MM.1S (cell line): ENCODE results near the gene FCSK.
A peak's percentile ranks its signal among the peaks of the same experiment; 100 is the strongest.

Experiments
- DNase-seq: peaks from one replicate; pipeline ENCODE4 v3.0.0-alpha.2; 2015
- H2AFZ ChIP-seq: fragments of 300-600 bp; sonication (generic); 2 replicates; pipeline ENCODE4 v1.6.0; 2016; ENCODE audit warnings: antibody characterized with exemption, low read length
- H3F3A ChIP-seq: fragments of 300-600 bp; sonication (generic); 2 replicates; pipeline ENCODE4 v1.6.1; 2016; ENCODE audit warnings: mild to moderate bottlenecking, antibody characterized with exemption, low read length, moderate library complexity, mixed read lengths; ENCODE audit not compliant: insufficient read depth
- H3K27ac ChIP-seq: fragments of 300-600 bp; sonication (generic); 2 replicates; pipeline ENCODE4 v1.5.1; 2016; ENCODE audit warnings: mild to moderate bottlenecking, low read length
- H3K27me3 ChIP-seq: fragments of 300-600 bp; sonication (generic); replicated peaks from 2 replicates; pipeline ENCODE4 v1.6.0; 2016; ENCODE audit warnings: low read length; ENCODE audit not compliant: insufficient read depth
- H3K36me3 ChIP-seq: fragments of 300-600 bp; sonication (generic); replicated peaks from 2 replicates; pipeline ENCODE4 v1.6.1; 2016; ENCODE audit warnings: mild to moderate bottlenecking, low read length, mixed read lengths; ENCODE audit not compliant: insufficient read depth
- H3K4me1 ChIP-seq: fragments of 300-600 bp; sonication (generic); 2 replicates; pipeline ENCODE4 v1.6.1; 2016; ENCODE audit warnings: low read length, mixed read lengths
- H3K4me2 ChIP-seq: fragments of 300-600 bp; sonication (generic); 2 replicates; pipeline ENCODE4 v1.6.0; 2016; ENCODE audit warnings: low read depth, low read length
- H3K4me3 ChIP-seq: fragments of 300-600 bp; sonication (generic); 2 replicates; pipeline ENCODE4 v1.5.1; 2016; ENCODE audit warnings: low read length, mixed read lengths
- H3K79me2 ChIP-seq: fragments of 300-600 bp; sonication (generic); 2 replicates; pipeline ENCODE4 v1.6.1; 2016; ENCODE audit warnings: mixed run types, low read length, mixed read lengths
- H3K9ac ChIP-seq: fragments of 300-600 bp; sonication (generic); 2 replicates; pipeline ENCODE4 v1.6.1; 2016; ENCODE audit warnings: low read length, mixed read lengths
- H3K9me2 ChIP-seq: fragments of 300-600 bp; sonication (generic); replicated peaks from 2 replicates; pipeline ENCODE4 v1.6.1; 2016; ENCODE audit warnings: mild to moderate bottlenecking, low read length, mixed read lengths; ENCODE audit not compliant: insufficient read depth
- H3K9me3 ChIP-seq: fragments of 300-600 bp; sonication (generic); replicated peaks from 2 replicates; pipeline ENCODE4 v1.6.1; 2016; ENCODE audit warnings: mild to moderate bottlenecking, low read length, mixed read lengths; ENCODE audit not compliant: insufficient read depth
- H4K20me1 ChIP-seq: fragments of 300-600 bp; sonication (generic); 2 replicates; pipeline ENCODE4 v1.6.1; 2016; ENCODE audit warnings: mild to moderate bottlenecking, low read length, moderate library complexity, mixed read lengths; ENCODE audit not compliant: insufficient read depth
- EZH2 ChIP-seq: fragments of 300-600 bp; sonication (generic); optimal IDR thresholded peaks from 2 replicates; pipeline ENCODE3; 2017; ENCODE audit warnings: low read depth, mild to moderate bottlenecking, antibody characterized with exemption, low read length, mixed read lengths
- EZH2phosphoT487 ChIP-seq: fragments of 300-600 bp; sonication (generic); IDR thresholded peaks from 2 replicates; pipeline ENCODE4 v1.6.1; 2018; ENCODE audit warnings: antibody characterized with exemption, low read length
- TF ChIP-seq, protein P1 (sequence below): fragments of 300-600 bp; sonication (generic); IDR thresholded peaks from 2 replicates; pipeline ENCODE4 v1.5.1; 2016; ENCODE audit warnings: antibody characterized with exemption, low read length, mixed read lengths

Gene FCSK

DNA sequence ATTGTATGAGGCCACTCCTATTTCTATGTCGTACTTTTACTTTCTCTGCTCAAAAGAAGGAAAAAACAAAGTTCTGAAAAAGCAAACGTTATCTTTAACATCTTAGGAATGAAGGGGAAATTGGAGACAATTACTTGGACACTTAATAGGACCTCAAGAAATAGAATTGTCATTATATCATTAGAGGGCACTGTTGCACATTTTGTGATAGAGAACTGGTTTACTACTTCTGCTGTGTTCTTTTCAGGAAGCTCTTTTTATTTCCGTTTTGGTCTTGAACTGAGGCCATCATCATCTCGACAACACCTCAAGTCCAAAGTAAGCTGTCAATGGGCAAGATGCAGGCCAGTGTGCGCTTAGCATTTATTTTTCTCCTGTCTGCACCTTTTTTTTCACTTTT lies 54.4 kb downstream of the FCSK start:
- Histone ChIP-seq H3K9ac (no peak overlapping the region), H3K4me1 (no peaks in the 10 kb centered on the region), H3K79me2 (no peaks in the 10 kb centered on the region), H3K9me3 (no peaks in the 10 kb centered on the region), H3K4me3 (no peak overlapping the region), H3K27me3 (no peaks in the 10 kb centered on the region), H3F3A (peaks cover 6% of the 10 kb centered on the region; the same call in 1 of the 2 replicates), H4K20me1 (no peaks in the 10 kb centered on the region), H3K4me2 (no peak overlapping the region), H3K9me2 (no peaks in the 10 kb centered on the region), H3K27ac (no peak overlapping the region), H2AFZ (no peak overlapping the region), H3K36me3 (no peaks in the 10 kb centered on the region; the same call in none of the 2 replicates)
- TF ChIP-seq, protein P1, sequence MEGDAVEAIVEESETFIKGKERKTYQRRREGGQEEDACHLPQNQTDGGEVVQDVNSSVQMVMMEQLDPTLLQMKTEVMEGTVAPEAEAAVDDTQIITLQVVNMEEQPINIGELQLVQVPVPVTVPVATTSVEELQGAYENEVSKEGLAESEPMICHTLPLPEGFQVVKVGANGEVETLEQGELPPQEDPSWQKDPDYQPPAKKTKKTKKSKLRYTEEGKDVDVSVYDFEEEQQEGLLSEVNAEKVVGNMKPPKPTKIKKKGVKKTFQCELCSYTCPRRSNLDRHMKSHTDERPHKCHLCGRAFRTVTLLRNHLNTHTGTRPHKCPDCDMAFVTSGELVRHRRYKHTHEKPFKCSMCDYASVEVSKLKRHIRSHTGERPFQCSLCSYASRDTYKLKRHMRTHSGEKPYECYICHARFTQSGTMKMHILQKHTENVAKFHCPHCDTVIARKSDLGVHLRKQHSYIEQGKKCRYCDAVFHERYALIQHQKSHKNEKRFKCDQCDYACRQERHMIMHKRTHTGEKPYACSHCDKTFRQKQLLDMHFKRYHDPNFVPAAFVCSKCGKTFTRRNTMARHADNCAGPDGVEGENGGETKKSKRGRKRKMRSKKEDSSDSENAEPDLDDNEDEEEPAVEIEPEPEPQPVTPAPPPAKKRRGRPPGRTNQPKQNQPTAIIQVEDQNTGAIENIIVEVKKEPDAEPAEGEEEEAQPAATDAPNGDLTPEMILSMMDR: peak; percentile 33; the same call in 1 of the 2 replicates
- TF ChIP-seq EZH2: no peak
- DNase-seq: peak; percentile 42

DNA sequence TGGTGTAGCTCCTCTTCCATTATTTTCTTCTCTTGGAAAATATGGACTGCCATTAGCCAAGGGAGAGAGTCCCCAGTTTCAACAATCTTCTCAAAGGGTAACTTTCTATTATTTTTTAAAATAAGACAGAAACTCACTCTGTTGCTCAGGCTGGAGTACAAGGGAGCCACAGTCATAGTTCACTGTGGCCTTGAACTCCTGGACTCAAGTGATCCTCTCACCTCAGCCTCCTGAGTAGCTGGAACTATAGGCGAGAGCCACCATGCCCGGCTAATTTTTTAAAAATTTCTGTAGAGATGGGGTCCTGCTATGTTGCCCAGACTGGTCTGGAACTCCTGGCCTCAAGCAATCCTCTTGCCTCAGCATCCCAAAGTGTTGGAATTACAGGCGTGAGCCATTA lies 55.8 kb downstream of the FCSK start:
- no peak overlapping the region for H2AFZ ChIP-seq

GRCh38 chr16:70511833-70512232 lies 57.4 kb downstream of the FCSK start:
- Histone ChIP-seq H3K4me3 (no peak overlapping the region), H3K4me2 (no peak overlapping the region), H3F3A (peaks cover 6% of the 10 kb centered on the region; the same call in 1 of the 2 replicates), H2AFZ (no peak overlapping the region), H3K9me2 (no peaks in the 10 kb centered on the region), H3K27ac (no peak overlapping the region), H3K36me3 (peaks cover 2% of the 10 kb centered on the region), H3K9ac (no peak overlapping the region), H3K79me2 (no peaks in the 10 kb centered on the region), H3K9me3 (no peaks in the 10 kb centered on the region), H3K4me1 (no peaks in the 10 kb centered on the region), H3K27me3 (no peaks in the 10 kb centered on the region), H4K20me1 (no peaks in the 10 kb centered on the region)
- TF ChIP-seq EZH2phosphoT487 (no peak), EZH2 (no peak)
- TF ChIP-seq, protein P1: no peak
- DNase-seq: no peak

More for the DNA sequence above, 55.8 kb downstream of the FCSK start:
- TF ChIP-seq EZH2 (no peak), EZH2phosphoT487 (no peak)
- TF ChIP-seq, protein P1: no peak
- no peak overlapping the region for H3K9ac ChIP-seq
- DNase-seq: no peak
- no peaks in the 10 kb centered on the region for H4K20me1 ChIP-seq
- peaks cover 2% of the 10 kb centered on the region for H3K36me3 ChIP-seq
- no peaks in the 10 kb centered on the region for H3K79me2 ChIP-seq
- H3K27me3 ChIP-seq: no peaks in the 10 kb centered on the region
- no peaks in the 10 kb centered on the region for H3K9me2 ChIP-seq
- H3K9me3 ChIP-seq: no peaks in the 10 kb centered on the region
- no peaks in the 10 kb centered on the region for H3K4me1 ChIP-seq
- no peak overlapping the region for H3K27ac ChIP-seq
- H3F3A ChIP-seq: peaks cover 6% of the 10 kb centered on the region; the same call in 1 of the 2 replicates
- no peak overlapping the region for H3K4me3 ChIP-seq
- H3K4me2 ChIP-seq: no peak overlapping the region
